Caco-2 (cell line): ENCODE data around the gene TM7SF3. TPM values are rescaled to one million over a fixed set of nuclear protein-coding genes. Genes with fewer than 3 reads are reported as not detected.

Source experiments
- BruUV-seq: library from RNA; stranded (reverse); fragments of 400-500 nt; replicated peaks from 2 replicates; lab custom pipeline; 2021; lab: Mats Ljungman, UMichigan
- CTCF ChIA-PET: fragments of 300-600 bp; sonication (Branson Sonifier 250); formaldehyde crosslinking; loops from one replicate; lab custom pipeline; 2022; ENCODE audit warnings: antibody characterized with exemption; lab: Charles Lee
- POLR2A ChIA-PET: fragments of 300-600 bp; sonication (Branson Sonifier 250); formaldehyde crosslinking; loops from one replicate; lab custom pipeline; 2022; ENCODE audit warnings: antibody characterized with exemption; lab: Charles Lee
- DNase-seq, 2 experiments: peaks; one replicate each; pipeline versions ENCODE4 v3.0.0 to v3.0.0-alpha.2; 2020 to 2022
- H3K27me3 ChIP-seq: replicated peaks from 2 replicates; pipeline ENCODE4 v1.6.0; 2011; ENCODE audit warnings: low read length; ENCODE audit not compliant: control insufficient read depth, insufficient read depth
- H3K36me3 ChIP-seq: 2 replicates; pipeline ENCODE4 v1.5.1; 2011; ENCODE audit warnings: low read length; ENCODE audit not compliant: control insufficient read depth, insufficient read depth
- H3K4me1 ChIP-seq: fragments of 250-450 bp; sonication (Bioruptor Pico); 2 replicates; pipeline ENCODE4 v1.5.1; 2020; ENCODE audit warnings: mild to moderate bottlenecking
- H3K4me3 ChIP-seq: 2 replicates; pipeline ENCODE4 v1.5.1; 2011; ENCODE audit warnings: low read depth, mild to moderate bottlenecking, control low read depth, low read length
- H3K9me3 ChIP-seq: fragments of 250-450 bp; sonication (Bioruptor Pico); 2 replicates; pipeline ENCODE4 v1.5.1; 2020; ENCODE audit warnings: mild to moderate bottlenecking, moderate library complexity
- H3K27ac Mint-ChIP-seq: one replicate; pipeline ENCODE4 v1.8.0; 2022; ENCODE audit warnings: mixed read lengths; ENCODE audit not compliant: unreplicated experiment
- H3K27me3 Mint-ChIP-seq: one replicate; pipeline ENCODE4 v1.8.0; 2022; ENCODE audit warnings: mixed read lengths; ENCODE audit not compliant: insufficient read depth, unreplicated experiment
- H3K36me3 Mint-ChIP-seq: one replicate; pipeline ENCODE4 v1.8.0; 2022; ENCODE audit warnings: mild to moderate bottlenecking, mixed read lengths; ENCODE audit not compliant: insufficient read depth, unreplicated experiment
- H3K4me1 Mint-ChIP-seq: one replicate; pipeline ENCODE4 v1.8.0; 2022; ENCODE audit warnings: low read depth, mixed read lengths; ENCODE audit not compliant: unreplicated experiment
- H3K4me3 Mint-ChIP-seq: one replicate; pipeline ENCODE4 v1.8.0; 2022; ENCODE audit warnings: mild to moderate bottlenecking, moderate library complexity, mixed read lengths; ENCODE audit not compliant: unreplicated experiment
- H3K9me3 Mint-ChIP-seq: one replicate; pipeline ENCODE4 v1.8.0; 2022; ENCODE audit warnings: mixed read lengths; ENCODE audit not compliant: unreplicated experiment
- CTCF ChIP-seq, 2 experiments: fragments of 200-600 bp in 1 of 2; IDR thresholded peaks; 1 replicate in 1 of 2; 2 replicates in 1 of 2; pipeline versions ENCODE4 v1.5.1 to v1.8.0; 2011 to 2022; ENCODE audit warnings: antibody characterized with exemption in 1 of 2, control low read depth in 1 of 2, inconsistent platforms in 1 of 2, low read depth in 1 of 2, low read length in 1 of 2, mild to moderate bottlenecking in 1 of 2, moderate library complexity in 1 of 2; ENCODE audit not compliant: insufficient read depth in 1 of 2, severe bottlenecking in 1 of 2, unreplicated experiment in 1 of 2
- intact Hi-C: fragments of 100-400 bp; cut with micrococcal nuclease; formaldehyde crosslinking; loops from one replicate; pipeline ENCODE4 v1.10.0; 2022; ENCODE audit not compliant: unreplicated experiment
- total RNA-seq: library from RNA; stranded (reverse); gene quantifications from 2 replicates; pipeline ENCODE4 v1.2.3, GENCODE V29; 2022

Gene TM7SF3
- total RNA-seq, 1 experiment from 2014 or later, result 83.0 TPM

- intact Hi-C loops, result loop anchor here (1.0 to 2.0 kb wide), 2 partner anchors 11 to 15 kb away; partner anchors contain the start of gene TM7SF3
- Mint-ChIP-seq H3K4me1 (peaks cover 22% of the 10 kb centered on the region), H3K36me3 (no peaks in the 10 kb centered on the region), H3K27me3 (no peaks in the 10 kb centered on the region), H3K27ac (peak overlapping the region; percentile 86), H3K9me3 (no peaks in the 10 kb centered on the region), H3K4me3 (peak overlapping the region; percentile 20)
- Histone ChIP-seq H3K9me3 (no peaks in the 10 kb centered on the region), H3K36me3 (no peaks in the 10 kb centered on the region; the same call in 1 of the 2 replicates), H3K4me3 (no peak overlapping the region), H3K4me1 (peaks cover 36% of the 10 kb centered on the region), H3K27me3 (no peaks in the 10 kb centered on the region)
- ChIA-PET POLR2A (interaction anchor here (1.4 kb wide), 1 partner anchor 61 kb away, joined by 4 read pairs; no protein-coding TSS in a partner anchor), CTCF (interaction anchor here (0.6 to 2.0 kb wide), 4 partner anchors 10 to 149 kb away, joined by 3 to 14 read pairs (median 6); partner anchors contain the start of gene TM7SF3)
- no peak for TF ChIP-seq CTCF (IDR thresholded peaks at IDR 0.05; ENCODE audit: insufficient read depth in 1 of 2, low read depth in 1 of 2, low read length in 1 of 2, severe bottlenecking in 1 of 2, unreplicated experiment in 1 of 2)
- no TSS peak for BruUV-seq
- DNase-seq, result peak in 1 of 2 experiments; percentile 46
Observed at GRCh38 chr12:27003421-27004381, 10.5 kb downstream of the TM7SF3 start.

DNA sequence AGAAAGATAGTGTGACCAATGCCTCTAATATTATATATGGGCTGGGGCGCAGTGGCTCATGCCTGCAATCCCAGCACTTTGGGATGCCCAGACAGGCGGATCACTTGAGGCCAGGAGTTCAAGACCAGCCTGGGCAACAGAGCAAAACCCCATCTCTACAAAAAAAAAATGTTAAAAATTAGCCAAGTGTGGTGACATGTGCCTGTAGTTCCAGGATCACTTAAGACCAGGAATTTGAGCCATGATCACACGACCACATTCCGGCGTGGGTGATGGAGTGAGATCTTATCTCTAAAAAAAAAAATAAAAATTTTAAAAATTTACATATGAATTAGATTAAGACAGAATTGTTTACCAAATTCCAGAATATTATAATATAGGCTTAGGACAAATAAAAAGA lies 12.0 kb downstream of the TM7SF3 start:
- no peaks in the 10 kb centered on the region for H3K36me3 Mint-ChIP-seq
- H3K27ac Mint-ChIP-seq, result no peak overlapping the region
- POLR2A ChIA-PET, result no interaction called here
- no peak overlapping the region for H3K4me3 Mint-ChIP-seq
- Histone ChIP-seq H3K36me3 (no peaks in the 10 kb centered on the region; the same call in 1 of the 2 replicates), H3K4me3 (no peak overlapping the region), H3K9me3 (no peaks in the 10 kb centered on the region), H3K4me1 (peaks cover 35% of the 10 kb centered on the region), H3K27me3 (no peaks in the 10 kb centered on the region)
- TF ChIP-seq CTCF (IDR thresholded peaks at IDR 0.05; ENCODE audit: insufficient read depth in 1 of 2, low read depth in 1 of 2, low read length in 1 of 2, severe bottlenecking in 1 of 2, unreplicated experiment in 1 of 2), result no peak
- no peaks in the 10 kb centered on the region for H3K27me3 Mint-ChIP-seq
- CTCF ChIA-PET, result no interaction called here
- no TSS peak for BruUV-seq
- peaks cover 22% of the 10 kb centered on the region for H3K4me1 Mint-ChIP-seq
- intact Hi-C loops, result loop anchor here (2.0 kb wide), 1 partner anchor 13 kb away; no protein-coding TSS in a partner anchor
- H3K9me3 Mint-ChIP-seq, result no peaks in the 10 kb centered on the region
- no peak for DNase-seq

DNA sequence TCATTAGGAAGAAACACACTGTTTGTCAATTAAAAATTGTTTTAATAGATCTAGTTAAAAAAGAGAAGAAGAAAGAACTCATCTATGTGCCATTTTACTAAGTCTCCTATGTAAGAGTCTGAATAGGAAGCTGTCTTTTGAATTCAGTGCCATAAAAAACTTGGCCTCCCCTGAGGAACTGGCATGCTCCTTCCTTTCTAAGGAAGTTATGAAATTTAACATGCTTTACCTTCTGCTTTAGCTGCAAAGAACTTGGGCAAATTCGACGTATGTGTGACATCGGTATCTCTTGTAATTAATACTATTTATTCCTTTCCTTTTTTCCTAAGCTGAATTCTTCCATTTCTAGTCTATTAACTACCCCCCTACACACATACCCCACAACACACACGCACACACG lies 12.5 kb downstream of the TM7SF3 start:
- peaks cover 22% of the 10 kb centered on the region for H3K4me1 Mint-ChIP-seq
- CTCF ChIA-PET, result no interaction called here
- POLR2A ChIA-PET, result no interaction called here

More for the DNA sequence above, 12.5 kb downstream of the TM7SF3 start:
- no peaks in the 10 kb centered on the region for H3K9me3 ChIP-seq
- no peak for DNase-seq
- no peaks in the 10 kb centered on the region; the same call in 1 of the 2 replicates for H3K36me3 ChIP-seq
- no peak overlapping the region for H3K4me3 ChIP-seq
- H3K27ac Mint-ChIP-seq, result no peak overlapping the region
- TF ChIP-seq CTCF (IDR thresholded peaks at IDR 0.05; ENCODE audit: insufficient read depth in 1 of 2, low read depth in 1 of 2, low read length in 1 of 2, severe bottlenecking in 1 of 2, unreplicated experiment in 1 of 2), result no peak
- no peaks in the 10 kb centered on the region for H3K36me3 Mint-ChIP-seq
- intact Hi-C loops, result loop anchor here (2.0 kb wide), 1 partner anchor 13 kb away; no protein-coding TSS in a partner anchor
- no peaks in the 10 kb centered on the region for H3K27me3 Mint-ChIP-seq
- peaks cover 31% of the 10 kb centered on the region for H3K4me1 ChIP-seq
- no TSS peak for BruUV-seq
- H3K27me3 ChIP-seq, result no peaks in the 10 kb centered on the region
- H3K9me3 Mint-ChIP-seq, result no peaks in the 10 kb centered on the region
- H3K4me3 Mint-ChIP-seq, result no peak overlapping the region
